Inferior parietal cortex (tissue), 1 donor: ENCODE results near the gene MCF2L2.
"Not testable (repeated sequence)": the region's sequence is repeated elsewhere in the genome, so short reads cannot be mapped to it uniquely, and the experiment has no call there.

Experiments
- DNase-seq: peaks from one replicate; pipeline ENCODE4 v3.0.0-alpha.2; 2016; ENCODE audit errors: extremely low spot score

Gene MCF2L2

DNA sequence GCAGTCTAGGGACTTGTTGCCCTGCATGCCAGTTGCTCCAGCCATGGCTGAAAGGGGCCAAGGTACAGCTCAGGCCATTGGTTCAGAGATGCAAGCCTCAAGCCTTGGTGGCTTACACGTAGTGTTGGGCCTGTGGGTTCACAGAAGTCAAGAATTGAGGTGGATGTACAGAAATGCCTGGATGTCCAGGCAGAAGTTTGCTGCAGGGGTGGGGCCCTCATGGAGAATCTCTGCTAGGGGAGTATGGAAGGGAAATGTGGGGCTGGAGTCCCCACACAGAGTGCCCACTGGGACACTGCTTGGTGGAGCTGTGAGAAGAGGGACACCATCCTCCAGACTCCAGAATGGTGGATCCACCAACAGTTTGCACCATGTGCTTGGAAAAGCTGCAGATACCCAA is 186.0 kb downstream of the MCF2L2 start:
- no peak for DNase-seq

DNA sequence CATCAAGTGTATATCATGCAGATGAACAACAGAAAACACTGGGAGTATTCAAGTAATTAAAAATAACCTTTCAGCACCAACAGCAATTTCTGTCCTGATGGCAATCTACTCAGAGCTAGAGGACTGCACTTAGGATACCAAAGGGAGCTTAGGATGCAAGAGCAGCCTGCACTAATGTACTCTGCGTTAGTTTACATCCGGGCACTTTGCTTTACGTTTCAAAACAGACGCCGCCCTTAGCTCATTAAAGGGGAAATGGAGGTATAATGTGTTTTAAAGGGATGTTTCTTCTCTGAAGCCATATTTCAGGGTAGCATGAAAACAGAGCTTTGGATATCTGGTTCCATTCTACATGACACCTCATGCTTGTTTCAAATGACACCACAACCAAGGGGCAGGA is 189.4 kb downstream of the MCF2L2 start:
- DNase-seq: no peak

DNA sequence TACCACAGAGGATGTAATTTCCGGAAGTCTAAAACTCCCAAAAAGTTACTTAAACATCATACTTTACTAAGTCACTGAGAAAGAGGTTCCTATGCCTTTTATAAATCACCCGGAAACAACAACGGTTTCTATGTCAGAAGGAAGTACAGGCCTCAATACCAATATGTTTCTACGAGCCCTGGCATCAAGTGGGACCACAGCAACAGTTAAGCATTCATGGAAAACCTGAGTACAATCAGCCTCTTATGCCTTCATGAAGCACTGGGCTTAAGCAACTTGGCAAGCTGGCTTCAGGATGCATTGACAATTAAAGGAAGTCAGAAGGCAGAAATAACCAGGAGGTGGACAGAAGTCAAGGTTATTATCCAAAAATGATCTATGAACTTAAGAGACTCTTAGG is 194.5 kb downstream of the MCF2L2 start:
- no peak for DNase-seq

- no peak for DNase-seq
Measured at GRCh38 chr3:183230826-183231225, 197.6 kb downstream of the MCF2L2 start.

DNA sequence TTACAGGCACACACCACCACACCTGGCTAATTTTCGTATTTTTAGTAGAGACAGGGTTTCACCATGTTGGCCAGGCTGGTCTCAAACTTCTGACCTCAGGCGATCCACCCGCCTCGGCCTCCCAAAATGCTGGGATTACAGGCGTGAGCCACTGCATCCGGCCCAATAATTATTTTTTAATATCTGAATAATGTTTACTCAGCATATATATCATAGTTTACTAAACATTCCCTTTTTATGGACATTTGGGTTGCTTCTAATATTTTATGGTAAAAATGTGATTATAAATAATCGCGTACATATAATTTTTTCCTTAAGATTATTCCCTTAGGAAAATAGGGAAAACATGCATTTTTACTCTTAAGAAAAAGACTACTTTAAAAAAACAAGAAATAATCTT is 198.2 kb downstream of the MCF2L2 start:
- not testable (repeated sequence) for DNase-seq

GRCh38 chr3:183229178-183229577 is 199.2 kb downstream of the MCF2L2 start:
- no peak for DNase-seq

DNA sequence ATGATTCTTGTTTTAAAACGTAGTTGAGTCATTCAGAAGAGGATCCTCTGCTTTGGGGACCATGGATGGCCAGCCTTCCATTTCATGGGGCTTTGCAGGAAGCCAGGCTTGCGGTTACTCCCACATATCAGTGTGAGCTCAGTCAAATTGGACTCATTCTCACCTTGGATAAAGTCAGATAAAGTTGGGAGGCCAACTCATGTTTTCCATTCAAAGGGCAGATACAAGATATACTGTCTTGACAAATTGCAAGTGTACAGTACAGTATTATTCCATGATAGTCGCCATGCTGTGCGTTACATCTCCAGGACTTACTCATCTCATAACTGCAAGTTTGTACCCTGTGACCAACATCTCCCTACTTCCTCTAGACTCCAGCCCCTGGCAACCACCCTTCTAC is 200.8 kb downstream of the MCF2L2 start:
- DNase-seq: no peak

GRCh38 chr3:183226333-183226890 is 202.0 kb downstream of the MCF2L2 start:
- no peak for DNase-seq

DNA sequence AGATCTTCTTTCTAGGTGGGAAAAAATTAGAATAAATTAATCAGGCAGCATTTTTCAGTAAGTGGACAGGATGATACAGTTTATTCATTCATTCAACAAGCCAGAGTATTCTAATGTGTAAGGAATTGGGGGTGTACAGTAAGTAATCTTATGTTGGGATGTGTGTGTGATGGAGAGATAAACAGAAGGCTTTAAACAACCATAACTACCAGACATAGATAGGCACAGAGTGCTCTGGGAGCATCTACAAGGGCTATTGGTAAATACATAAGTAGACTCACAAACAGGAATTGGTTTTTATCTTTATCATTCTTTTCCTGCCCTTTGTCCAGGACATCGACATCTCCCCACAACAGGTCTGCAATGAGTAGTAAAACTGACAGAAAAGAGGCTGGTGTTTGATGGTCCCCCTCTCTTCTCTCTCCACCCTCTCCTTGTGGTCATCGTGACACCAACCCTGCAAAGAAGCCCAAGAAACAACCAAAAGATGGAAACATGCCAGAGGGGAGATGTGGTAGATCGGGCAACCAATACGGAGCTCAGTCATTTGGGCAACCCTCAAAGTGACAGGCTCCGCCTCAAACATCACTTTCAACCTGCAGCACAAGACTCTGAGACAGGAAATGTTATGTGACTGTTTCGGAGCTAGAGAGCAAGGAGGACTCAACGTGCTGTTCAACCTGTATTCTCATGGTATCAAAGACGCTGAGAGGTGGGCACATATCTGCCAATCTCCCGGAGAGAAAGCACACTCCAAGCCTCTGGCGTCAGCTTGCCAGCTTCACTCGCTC is 204.0 kb downstream of the MCF2L2 start:
- no peak for DNase-seq

GRCh38 chr3:183222631-183223235 is 205.7 kb downstream of the MCF2L2 start:
- no peak for DNase-seq

- no peak for DNase-seq
Measured at GRCh38 chr3:183220828-183221227, 207.6 kb downstream of the MCF2L2 start.

GRCh38 chr3:183218826-183219225 is 209.6 kb downstream of the MCF2L2 start:
- no peak for DNase-seq

GRCh38 chr3:183217548-183218332 is 210.7 kb downstream of the MCF2L2 start:
- DNase-seq: no peak

- DNase-seq: no peak
Measured at GRCh38 chr3:183215591-183216202, 212.7 kb downstream of the MCF2L2 start.

GRCh38 chr3:183214277-183214612 is 214.2 kb downstream of the MCF2L2 start:
- no peak for DNase-seq

DNA sequence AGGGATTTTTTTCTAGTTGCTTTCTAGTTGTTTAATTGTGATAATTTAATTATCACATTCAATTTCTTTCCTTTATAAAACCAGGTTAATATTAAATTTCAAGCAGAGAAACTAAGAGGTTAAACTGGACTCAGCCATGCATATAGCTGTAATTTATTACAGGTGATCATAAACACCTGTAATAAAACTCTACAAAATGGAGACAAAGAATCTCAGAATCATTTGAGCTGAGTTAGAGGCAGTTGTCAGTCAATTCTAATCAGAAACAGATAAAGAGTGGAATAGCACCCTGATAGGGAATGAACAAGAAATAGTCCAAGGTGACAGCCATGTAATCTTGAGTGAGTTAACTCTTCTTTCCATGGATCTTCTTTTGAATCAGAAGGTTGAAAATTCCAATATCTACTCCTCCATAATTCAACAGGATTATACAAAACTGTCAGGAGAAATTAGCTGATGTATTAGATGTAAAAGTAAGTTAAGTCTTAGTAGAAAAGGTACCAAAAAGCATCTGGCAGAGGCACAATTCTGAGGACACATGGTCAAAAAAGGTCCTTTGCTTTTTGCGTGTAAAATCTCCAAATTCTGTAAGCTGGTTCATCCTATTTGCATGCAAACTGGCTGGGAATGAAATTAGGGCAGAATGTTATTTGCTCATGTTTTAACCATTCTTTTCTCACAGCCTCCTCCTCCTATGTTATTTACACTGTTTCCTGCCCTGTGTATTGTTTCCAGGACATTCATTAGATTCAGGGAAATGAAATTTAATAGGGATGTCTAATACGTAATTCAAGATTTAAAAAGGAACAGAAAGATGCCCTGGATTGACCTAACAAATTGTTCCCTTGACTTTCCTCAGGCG is 214.8 kb downstream of the MCF2L2 start:
- DNase-seq: no peak

- no peak for DNase-seq
Measured at GRCh38 chr3:183212565-183212964, 215.9 kb downstream of the MCF2L2 start.

DNA sequence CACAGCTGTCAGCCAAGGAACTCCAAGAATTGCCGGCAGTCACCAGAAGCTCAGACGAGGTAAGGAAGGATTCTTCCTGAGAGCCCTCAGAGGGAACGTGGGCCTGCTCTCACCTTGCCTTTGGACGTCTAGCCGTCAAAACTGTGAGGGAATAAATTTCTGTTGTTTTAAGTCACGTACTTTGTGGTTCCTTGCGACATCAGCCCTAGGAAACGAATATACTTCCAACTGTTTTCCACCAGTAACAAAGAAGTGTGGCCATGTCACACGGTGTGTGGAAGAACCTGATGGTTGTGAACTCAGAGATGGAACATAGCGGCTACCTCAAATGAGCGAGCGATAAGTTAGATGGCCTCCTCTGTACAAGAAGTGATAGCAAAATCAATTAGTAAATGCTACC is 216.3 kb downstream of the MCF2L2 start:
- DNase-seq: no peak

DNA sequence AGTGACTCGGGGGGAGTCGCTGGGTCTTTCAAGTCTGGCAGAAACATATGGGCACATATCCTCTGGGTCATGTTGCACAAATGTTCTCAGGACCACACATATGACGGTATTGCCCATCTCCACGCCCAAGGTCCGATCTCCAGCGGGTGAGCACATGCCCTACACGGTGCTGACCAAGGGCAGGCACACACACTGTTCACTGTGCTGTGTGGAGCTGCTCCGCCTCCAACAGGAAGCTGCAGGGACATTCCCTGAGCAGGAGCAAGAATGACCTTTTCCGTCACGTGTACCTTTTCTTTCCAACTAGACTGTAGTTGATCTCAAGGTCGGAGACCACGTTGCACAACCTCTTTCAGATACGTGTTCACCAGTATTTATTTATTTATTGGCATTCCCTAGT is 217.1 kb downstream of the MCF2L2 start:
- no peak for DNase-seq

GRCh38 chr3:183210862-183211341 is 217.5 kb downstream of the MCF2L2 start:
- no peak for DNase-seq

DNA sequence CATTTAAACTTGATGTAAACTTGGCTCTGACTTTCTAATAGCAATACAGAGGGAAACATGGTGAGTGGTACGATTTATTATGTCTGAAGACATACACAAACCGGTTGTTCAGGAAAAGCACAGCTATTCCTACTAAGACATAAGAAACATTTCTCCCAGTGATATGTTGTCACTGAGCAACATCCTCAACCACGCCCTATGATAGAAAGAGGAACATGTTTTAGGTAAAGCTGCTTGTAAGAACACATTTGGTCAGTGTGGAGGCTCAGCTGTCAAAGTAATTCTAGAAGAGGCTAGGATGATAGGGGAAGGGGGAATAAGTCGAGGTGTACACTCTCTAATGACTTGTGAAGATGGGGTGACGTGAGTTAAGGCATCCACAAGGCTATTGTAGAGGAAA is 218.1 kb downstream of the MCF2L2 start:
- DNase-seq: no peak
